GM10266 (cell line): ENCODE measurements around the gene MINAR1.

Experiments used
- DNase-seq: peaks from one replicate; pipeline ENCODE4 v3.0.0; 2012; ENCODE audit errors: extremely low spot score
- CTCF ChIP-seq: IDR thresholded peaks from 2 replicates; pipeline ENCODE4 v1.5.1; 2012; ENCODE audit warnings: mild to moderate bottlenecking, low read depth; ENCODE audit not compliant: control insufficient read depth, insufficient read depth; ENCODE audit errors: missing control alignments

MINAR1 gene

GRCh38 chr15:79431636-79432344 lies at the start of gene MINAR1:
MINAR1 (plus strand) TSS chr15:79432336; CDS start chr15:79456148, 23,812 bp downstream.
- TF ChIP-seq CTCF, result peak; percentile 12
- no peak for DNase-seq

- no peak for TF ChIP-seq CTCF
- no peak for DNase-seq
Observed at GRCh38 chr15:79394231-79394630, 37.9 kb upstream of the MINAR1 start.

- DNase-seq, result no peak
- no peak for TF ChIP-seq CTCF
Observed at GRCh38 chr15:79396850-79397249, 35.3 kb upstream of the MINAR1 start.

- DNase-seq, result no peak
- no peak for TF ChIP-seq CTCF
Observed at GRCh38 chr15:79397269-79397910, 34.7 kb upstream of the MINAR1 start.

- no peak for DNase-seq
- TF ChIP-seq CTCF, result no peak
Observed at GRCh38 chr15:79399606-79400005, 32.5 kb upstream of the MINAR1 start.

GRCh38 chr15:79400650-79401049 lies 31.5 kb upstream of the MINAR1 start:
- TF ChIP-seq CTCF, result no peak
- no peak for DNase-seq

- no peak for DNase-seq
- TF ChIP-seq CTCF, result no peak
Observed at GRCh38 chr15:79401301-79401700, 30.8 kb upstream of the MINAR1 start.
